SK-N-SH treated with all-trans-retinoic acid at 6 μM for 48 hours (cell line): ENCODE results near the gene XPO5.
"Not testable (repeated sequence)": the region's sequence is repeated elsewhere in the genome, so short reads cannot be mapped to it uniquely, and the experiment has no call there.

ENCODE experiments used
- ATAC-seq: fragments of 200-7000 bp; cut with Tn5 transposase; 3 replicates; pipeline ENCODE4 v1.9.1; 2020; ENCODE audit warnings: mild to moderate bottlenecking, moderate library complexity
- ARNTL ChIP-seq: fragments of 450-650 bp; formaldehyde crosslinking; IDR thresholded peaks from 2 replicates; pipeline ENCODE4 v1.5.0; 2020; ENCODE audit warnings: low read depth, mild to moderate bottlenecking, moderate library complexity, borderline replicate concordance
- CSDC2 ChIP-seq: fragments of 250-450 bp; sonication (Bioruptor Pico); IDR thresholded peaks from 2 replicates; pipeline ENCODE4 v1.5.0; 2020; ENCODE audit warnings: mild to moderate bottlenecking, moderate library complexity
- ESRRG ChIP-seq: fragments of 250-450 bp; sonication (Bioruptor Pico); IDR thresholded peaks from 2 replicates; pipeline ENCODE4 v1.6.1; 2021; ENCODE audit warnings: mild to moderate bottlenecking
- GLIS3 ChIP-seq: fragments of 250-450 bp; sonication (Bioruptor Pico); IDR thresholded peaks from 2 replicates; pipeline ENCODE4 v1.5.0; 2020; ENCODE audit warnings: mild to moderate bottlenecking, moderate library complexity
- ISL1 ChIP-seq: fragments of 250-450 bp; sonication (Bioruptor Pico); IDR thresholded peaks from 2 replicates; pipeline ENCODE4 v2.1.2; 2022; ENCODE audit warnings: mild to moderate bottlenecking, moderate library complexity
- PATZ1 ChIP-seq: fragments of 250-450 bp; sonication (Bioruptor Pico); IDR thresholded peaks from 2 replicates; pipeline ENCODE4 v1.8.0; 2020; ENCODE audit warnings: mild to moderate bottlenecking, moderate library complexity, borderline replicate concordance
- RARB ChIP-seq: fragments of 250-450 bp; sonication (Bioruptor Pico); IDR thresholded peaks from 2 replicates; pipeline ENCODE4 v1.8.0; 2021; ENCODE audit warnings: mild to moderate bottlenecking, moderate library complexity
- TCF4 ChIP-seq: fragments of 250-450 bp; sonication (Bioruptor Pico); IDR thresholded peaks from 2 replicates; pipeline ENCODE4 v1.8.0; 2021; ENCODE audit warnings: mild to moderate bottlenecking, moderate library complexity, borderline replicate concordance
- TOX ChIP-seq: fragments of 250-450 bp; sonication (Bioruptor Pico); IDR thresholded peaks from 2 replicates; pipeline ENCODE4 v1.8.0; 2021; ENCODE audit warnings: mild to moderate bottlenecking, moderate library complexity, borderline replicate concordance
- ZC3H10 ChIP-seq: fragments of 250-450 bp; sonication (Bioruptor Pico); IDR thresholded peaks from 2 replicates; pipeline ENCODE4 v1.5.1; 2021; ENCODE audit warnings: mild to moderate bottlenecking, moderate library complexity
- ZFP3 ChIP-seq: fragments of 250-450 bp; sonication (Bioruptor Pico); IDR thresholded peaks from 2 replicates; pipeline ENCODE4 v1.5.0; 2020; ENCODE audit warnings: mild to moderate bottlenecking, moderate library complexity
- ZNF565 ChIP-seq: fragments of 450-650 bp; formaldehyde crosslinking; conservative IDR thresholded peaks from 2 replicates; pipeline ENCODE4 v1.5.0; 2020; ENCODE audit warnings: low read depth, mild to moderate bottlenecking, moderate library complexity
- ZNF70 ChIP-seq: fragments of 450-650 bp; formaldehyde crosslinking; IDR thresholded peaks from 2 replicates; pipeline ENCODE4 v1.5.0; 2020; ENCODE audit warnings: mild to moderate bottlenecking, moderate library complexity
- ZNF8 ChIP-seq: fragments of 450-650 bp; formaldehyde crosslinking; IDR thresholded peaks from 2 replicates; pipeline ENCODE4 v1.5.0; 2020; ENCODE audit warnings: mild to moderate bottlenecking, moderate library complexity
- TF ChIP-seq, protein P1 (sequence below): fragments of 250-450 bp; sonication (Bioruptor Pico); IDR thresholded peaks from 2 replicates; pipeline ENCODE4 v1.5.1; 2021; ENCODE audit warnings: mild to moderate bottlenecking, moderate library complexity
- TF ChIP-seq, protein P2 (sequence below): fragments of 250-450 bp; sonication (Bioruptor Pico); IDR thresholded peaks from 2 replicates; pipeline ENCODE4 v1.5.1; 2020; ENCODE audit warnings: low read depth, mild to moderate bottlenecking, moderate library complexity
- TF ChIP-seq, protein P3 (sequence below): fragments of 250-450 bp; sonication (Bioruptor Pico); IDR thresholded peaks from 2 replicates; pipeline ENCODE4 v1.5.0; 2020; ENCODE audit warnings: mild to moderate bottlenecking, moderate library complexity

The XPO5 gene

DNA sequence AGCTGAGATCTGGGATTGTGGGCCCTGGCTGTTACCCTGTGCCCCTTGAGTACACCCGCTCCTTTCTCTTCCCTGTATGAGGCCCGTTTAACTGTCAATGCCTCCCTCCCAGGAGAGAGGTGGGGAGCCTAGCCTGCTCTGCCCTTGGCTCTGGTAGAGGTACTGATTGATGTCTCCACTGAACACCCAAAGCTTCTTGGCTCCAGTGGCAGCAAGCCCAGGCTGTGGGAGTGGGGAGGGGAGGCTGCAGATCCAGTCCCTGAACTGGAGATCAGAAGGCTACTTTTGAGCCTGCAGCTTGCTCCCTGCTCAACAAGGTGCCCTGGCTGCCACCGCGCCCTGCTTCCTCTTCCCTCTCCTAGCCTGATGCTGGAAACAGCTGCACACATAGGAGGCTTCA lies 73.2 kb downstream of the XPO5 start:
- ATAC-seq = no peak
- TF ChIP-seq ZNF70 (CRISPR knock-in tag) (no peak), ISL1 (CRISPR knock-in tag) (no peak)
- TF ChIP-seq, protein P1, sequence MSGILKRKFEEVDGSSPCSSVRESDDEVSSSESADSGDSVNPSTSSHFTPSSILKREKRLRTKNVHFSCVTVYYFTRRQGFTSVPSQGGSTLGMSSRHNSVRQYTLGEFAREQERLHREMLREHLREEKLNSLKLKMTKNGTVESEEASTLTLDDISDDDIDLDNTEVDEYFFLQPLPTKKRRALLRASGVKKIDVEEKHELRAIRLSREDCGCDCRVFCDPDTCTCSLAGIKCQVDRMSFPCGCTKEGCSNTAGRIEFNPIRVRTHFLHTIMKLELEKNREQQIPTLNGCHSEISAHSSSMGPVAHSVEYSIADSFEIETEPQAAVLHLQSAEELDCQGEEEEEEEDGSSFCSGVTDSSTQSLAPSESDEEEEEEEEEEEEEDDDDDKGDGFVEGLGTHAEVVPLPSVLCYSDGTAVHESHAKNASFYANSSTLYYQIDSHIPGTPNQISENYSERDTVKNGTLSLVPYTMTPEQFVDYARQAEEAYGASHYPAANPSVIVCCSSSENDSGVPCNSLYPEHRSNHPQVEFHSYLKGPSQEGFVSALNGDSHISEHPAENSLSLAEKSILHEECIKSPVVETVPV = no peak

DNA sequence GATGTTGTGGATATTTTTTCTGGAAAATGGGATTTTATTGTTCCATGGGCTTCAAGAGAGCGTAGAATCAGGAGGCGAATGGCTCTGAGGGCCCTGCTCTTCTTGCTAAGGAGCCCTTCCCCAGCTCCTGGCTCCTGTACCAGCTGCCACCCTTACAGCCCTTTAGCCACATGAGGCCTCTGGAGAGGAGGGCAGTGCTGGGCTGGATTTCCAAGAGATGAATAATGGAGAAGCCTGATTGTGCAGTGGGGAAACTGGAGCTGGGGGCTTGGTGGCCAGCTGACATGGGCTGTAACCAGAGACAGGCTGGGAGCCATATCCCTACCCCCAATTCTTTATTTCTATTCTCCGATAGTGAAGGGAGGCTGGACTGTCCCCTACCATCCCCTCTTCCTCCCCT lies 74.9 kb downstream of the XPO5 start:
- no peak for ATAC-seq
- TF ChIP-seq TOX = no peak
- no peak for TF ChIP-seq CSDC2
- TF ChIP-seq, protein P2, sequence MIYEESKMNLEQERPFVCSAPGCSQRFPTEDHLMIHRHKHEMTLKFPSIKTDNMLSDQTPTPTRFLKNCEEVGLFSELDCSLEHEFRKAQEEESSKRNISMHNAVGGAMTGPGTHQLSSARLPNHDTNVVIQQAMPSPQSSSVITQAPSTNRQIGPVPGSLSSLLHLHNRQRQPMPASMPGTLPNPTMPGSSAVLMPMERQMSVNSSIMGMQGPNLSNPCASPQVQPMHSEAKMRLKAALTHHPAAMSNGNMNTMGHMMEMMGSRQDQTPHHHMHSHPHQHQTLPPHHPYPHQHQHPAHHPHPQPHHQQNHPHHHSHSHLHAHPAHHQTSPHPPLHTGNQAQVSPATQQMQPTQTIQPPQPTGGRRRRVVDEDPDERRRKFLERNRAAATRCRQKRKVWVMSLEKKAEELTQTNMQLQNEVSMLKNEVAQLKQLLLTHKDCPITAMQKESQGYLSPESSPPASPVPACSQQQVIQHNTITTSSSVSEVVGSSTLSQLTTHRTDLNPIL (CRISPR knock-in tag) = no peak
- no peak for TF ChIP-seq ZNF8 (CRISPR knock-in tag)
- no peak for TF ChIP-seq PATZ1 (CRISPR knock-in tag)
- TF ChIP-seq ISL1 (CRISPR knock-in tag) = no peak
- no peak for TF ChIP-seq RARB
- no peak for TF ChIP-seq ARNTL (CRISPR knock-in tag)
- no peak for TF ChIP-seq GLIS3 (CRISPR knock-in tag)
- no peak for TF ChIP-seq ESRRG (CRISPR knock-in tag)
- TF ChIP-seq, protein P3, sequence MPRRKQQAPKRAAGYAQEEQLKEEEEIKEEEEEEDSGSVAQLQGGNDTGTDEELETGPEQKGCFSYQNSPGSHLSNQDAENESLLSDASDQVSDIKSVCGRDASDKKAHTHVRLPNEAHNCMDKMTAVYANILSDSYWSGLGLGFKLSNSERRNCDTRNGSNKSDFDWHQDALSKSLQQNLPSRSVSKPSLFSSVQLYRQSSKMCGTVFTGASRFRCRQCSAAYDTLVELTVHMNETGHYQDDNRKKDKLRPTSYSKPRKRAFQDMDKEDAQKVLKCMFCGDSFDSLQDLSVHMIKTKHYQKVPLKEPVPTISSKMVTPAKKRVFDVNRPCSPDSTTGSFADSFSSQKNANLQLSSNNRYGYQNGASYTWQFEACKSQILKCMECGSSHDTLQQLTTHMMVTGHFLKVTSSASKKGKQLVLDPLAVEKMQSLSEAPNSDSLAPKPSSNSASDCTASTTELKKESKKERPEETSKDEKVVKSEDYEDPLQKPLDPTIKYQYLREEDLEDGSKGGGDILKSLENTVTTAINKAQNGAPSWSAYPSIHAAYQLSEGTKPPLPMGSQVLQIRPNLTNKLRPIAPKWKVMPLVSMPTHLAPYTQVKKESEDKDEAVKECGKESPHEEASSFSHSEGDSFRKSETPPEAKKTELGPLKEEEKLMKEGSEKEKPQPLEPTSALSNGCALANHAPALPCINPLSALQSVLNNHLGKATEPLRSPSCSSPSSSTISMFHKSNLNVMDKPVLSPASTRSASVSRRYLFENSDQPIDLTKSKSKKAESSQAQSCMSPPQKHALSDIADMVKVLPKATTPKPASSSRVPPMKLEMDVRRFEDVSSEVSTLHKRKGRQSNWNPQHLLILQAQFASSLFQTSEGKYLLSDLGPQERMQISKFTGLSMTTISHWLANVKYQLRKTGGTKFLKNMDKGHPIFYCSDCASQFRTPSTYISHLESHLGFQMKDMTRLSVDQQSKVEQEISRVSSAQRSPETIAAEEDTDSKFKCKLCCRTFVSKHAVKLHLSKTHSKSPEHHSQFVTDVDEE = no peak
- TF ChIP-seq ZC3H10 = no peak
- TF ChIP-seq, all 23 proteins: peak for 0

- ATAC-seq = no peak
- TF ChIP-seq, protein P1 = no peak
- no peak for TF ChIP-seq ZNF565 (CRISPR knock-in tag)
- no peak for TF ChIP-seq ZC3H10
- TF ChIP-seq TCF4 (CRISPR knock-in tag) = no peak
- no peak for TF ChIP-seq GLIS3 (CRISPR knock-in tag)
- no peak for TF ChIP-seq RARB
- TF ChIP-seq, all 23 proteins: peak for 0
Measured at GRCh38 chr6:43499028-43499815, 76.6 kb downstream of the XPO5 start.

DNA sequence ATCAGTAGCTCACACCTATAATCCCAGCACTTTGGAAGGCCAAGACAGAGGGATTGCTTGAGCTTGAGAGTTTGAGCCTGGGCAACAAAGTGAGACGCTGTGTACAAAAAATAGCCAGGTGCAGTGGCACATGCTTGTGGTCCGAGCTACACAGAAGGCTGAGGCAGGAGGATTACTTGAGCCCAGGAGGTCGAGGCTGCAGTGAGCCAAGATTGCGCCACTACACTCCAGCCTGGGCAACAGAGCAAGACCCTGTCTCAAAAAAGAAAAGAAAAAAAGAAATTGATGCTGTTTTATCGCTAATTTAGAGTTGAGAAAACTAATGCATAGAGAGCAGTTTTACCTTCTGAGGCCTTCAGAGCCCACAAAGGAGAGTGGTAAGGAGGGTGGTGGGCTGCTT lies 77.5 kb downstream of the XPO5 start:
- ATAC-seq = not testable (repeated sequence)

DNA sequence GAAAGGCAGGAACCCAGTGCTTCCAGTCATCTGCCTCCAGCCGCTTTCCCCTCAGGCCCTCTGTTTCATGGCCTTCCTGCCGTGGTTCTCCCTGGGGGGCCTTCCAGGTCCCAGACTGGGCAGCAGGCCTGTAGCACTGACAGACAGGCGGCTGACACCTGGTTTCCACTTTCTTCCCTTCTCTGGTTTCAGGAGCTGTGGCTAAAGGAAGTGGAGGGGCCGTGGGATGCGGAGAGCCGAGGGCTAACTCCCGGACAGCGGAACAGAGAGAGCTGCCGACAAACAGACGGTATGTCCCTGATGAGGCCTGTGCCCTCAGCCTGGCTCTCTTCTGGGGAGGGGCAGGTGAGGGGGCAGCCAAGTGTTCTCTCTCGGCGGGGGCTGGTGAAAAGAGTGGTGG lies 78.1 kb downstream of the XPO5 start:
- ATAC-seq = no peak
- TF ChIP-seq ZNF70 (CRISPR knock-in tag) (no peak), ZFP3 (CRISPR knock-in tag) (no peak), GLIS3 (CRISPR knock-in tag) (no peak)
